Neural cell (in vitro differentiated cells): ENCODE data around the gene NEURL1.

Source experiments
- CTCF ChIP-seq: fragments of 450-650 bp; IDR thresholded peaks from 2 replicates; pipeline ENCODE4 v1.5.1; 2014; ENCODE audit warnings: antibody characterized with exemption, mild to moderate bottlenecking, moderate library complexity; ENCODE audit not compliant: poor library complexity, severe bottlenecking
- EP300 ChIP-seq: fragments of 450-650 bp; conservative IDR thresholded peaks from 2 replicates; pipeline ENCODE4 v1.6.1; 2014; ENCODE audit warnings: antibody characterized with exemption, mild to moderate bottlenecking, moderate library complexity; ENCODE audit not compliant: poor library complexity, severe bottlenecking
- EZH2 ChIP-seq: fragments of 200-600, 300-800 bp; shearing (Covaris generic), sonication (generic); IDR thresholded peaks from 2 replicates; pipeline ENCODE4 v1.6.1; 2014; ENCODE audit warnings: antibody characterized with exemption, low read length, borderline replicate concordance, mild to moderate bottlenecking; ENCODE audit not compliant: insufficient read depth, poor library complexity, severe bottlenecking
- POLR2AphosphoS5 ChIP-seq: IDR thresholded peaks from 2 replicates; pipeline ENCODE4 v1.6.1; 2012
- RAD21 ChIP-seq: fragments of 450-650 bp; conservative IDR thresholded peaks from 2 replicates; pipeline ENCODE4 v1.6.1; 2014; ENCODE audit warnings: antibody characterized with exemption, mild to moderate bottlenecking, moderate library complexity
- REST ChIP-seq: IDR thresholded peaks from 2 replicates; pipeline ENCODE4 v1.6.1; 2012; ENCODE audit warnings: borderline replicate concordance
- SMC3 ChIP-seq: fragments of 450-650 bp; conservative IDR thresholded peaks from 2 replicates; pipeline ENCODE4 v1.6.1; 2014; ENCODE audit warnings: antibody characterized with exemption, mild to moderate bottlenecking, moderate library complexity; ENCODE audit not compliant: poor library complexity
- TAF1 ChIP-seq: IDR thresholded peaks from 2 replicates; pipeline ENCODE4 v1.6.1; 2012; ENCODE audit warnings: low read depth

- TF ChIP-seq RAD21, result no peak
- no peak for TF ChIP-seq REST
- TF ChIP-seq CTCF, result no peak
- no peak for TF ChIP-seq TAF1
- no peak for TF ChIP-seq POLR2AphosphoS5
- no peak for TF ChIP-seq EZH2
- no peak for TF ChIP-seq SMC3
- no peak for TF ChIP-seq EP300
These were observed 62.2 kb downstream of the NEURL1 start for GRCh38 chr10:103555712-103556111.
